ENCODE data around the gene LHFPL3.

GRCh38 chr7:104909096-104909495, 580.7 kb downstream of the LHFPL3 start:
- TF ChIP-seq CTCF (IDR thresholded peaks at IDR 0.05) (no peak), POLR2A (IDR thresholded peaks at IDR 0.05) (no peak)
